H9 (cell line): ENCODE results near the gene BTG4. TPM values are rescaled to one million over a fixed set of nuclear protein-coding genes. Genes with fewer than 3 reads are reported as not detected.
A peak's percentile ranks its signal among the peaks of the same experiment; 100 is the strongest.

Experiments
- DNase-seq: peaks from one replicate; pipeline ENCODE4 v3.0.0-alpha.2; 2017
- H2AFZ ChIP-seq: one replicate; pipeline ENCODE4 v1.6.1; 2013; ENCODE audit warnings: mild to moderate bottlenecking, low read length, control low read depth, moderate library complexity
- H2AK5ac ChIP-seq: 2 replicates; pipeline ENCODE4 v1.6.1; 2013; ENCODE audit warnings: low read length, control low read depth, mixed read lengths; ENCODE audit not compliant: insufficient read length
- H2BK120ac ChIP-seq: one replicate; pipeline ENCODE4 v1.6.1; 2013; ENCODE audit warnings: low read depth, mild to moderate bottlenecking, low read length, control low read depth, inconsistent platforms; ENCODE audit not compliant: poor library complexity, severe bottlenecking
- H2BK12ac ChIP-seq: 2 replicates; pipeline ENCODE4 v1.6.1; 2013; ENCODE audit warnings: low read length, control low read depth, mixed read lengths, low read depth; ENCODE audit not compliant: insufficient read length
- H2BK15ac ChIP-seq: 2 replicates; pipeline ENCODE4 v1.6.1; 2013; ENCODE audit warnings: low read depth, low read length, control low read depth
- H2BK20ac ChIP-seq: one replicate; pipeline ENCODE4 v1.6.1; 2013; ENCODE audit warnings: low read depth, mild to moderate bottlenecking, low read length, control low read depth, inconsistent platforms; ENCODE audit not compliant: poor library complexity, severe bottlenecking
- H2BK5ac ChIP-seq: 2 replicates; pipeline ENCODE4 v1.6.1; 2013; ENCODE audit warnings: low read length, control low read depth, mixed read lengths; ENCODE audit not compliant: insufficient read length
- H3K14ac ChIP-seq: 2 replicates; pipeline ENCODE4 v1.6.1; 2013; ENCODE audit warnings: low read length, control low read depth; ENCODE audit not compliant: insufficient read depth
- H3K18ac ChIP-seq: 2 replicates; pipeline ENCODE4 v1.6.1; 2013; ENCODE audit warnings: low read depth, mild to moderate bottlenecking, mixed read lengths, low read length, control low read depth; ENCODE audit not compliant: insufficient read length
- H3K23ac ChIP-seq: 2 replicates; pipeline ENCODE4 v1.6.1; 2013; ENCODE audit warnings: low read length, control low read depth, mixed read lengths, low read depth; ENCODE audit not compliant: insufficient read length
- H3K23me2 ChIP-seq: 2 replicates; pipeline ENCODE4 v1.6.1; 2013; ENCODE audit warnings: low read depth, mild to moderate bottlenecking, mixed read lengths, low read length, control low read depth; ENCODE audit not compliant: insufficient read length, poor library complexity, severe bottlenecking
- H3K27ac ChIP-seq: 2 replicates; pipeline ENCODE4 v1.5.1; 2013; ENCODE audit warnings: low read length, control low read depth, mixed read lengths, low read depth; ENCODE audit not compliant: insufficient read length
- H3K27me3 ChIP-seq: 2 replicates; pipeline ENCODE4 v1.6.1; 2013; ENCODE audit warnings: low read length, control low read depth, inconsistent platforms; ENCODE audit not compliant: insufficient read depth
- H3K4ac ChIP-seq: 2 replicates; pipeline ENCODE4 v1.6.1; 2013; ENCODE audit warnings: low read depth, mild to moderate bottlenecking, control low read depth, inconsistent platforms, low read length, moderate library complexity
- H3K4me1 ChIP-seq: 2 replicates; pipeline ENCODE4 v1.6.1; 2013; ENCODE audit warnings: low read length, control low read depth, inconsistent platforms; ENCODE audit not compliant: insufficient read depth
- H3K4me2 ChIP-seq: 2 replicates; pipeline ENCODE4 v1.6.1; 2013; ENCODE audit warnings: low read length, control low read depth, mixed read lengths; ENCODE audit not compliant: insufficient read length, insufficient read depth
- H3K56ac ChIP-seq: 2 replicates; pipeline ENCODE4 v1.6.1; 2013; ENCODE audit warnings: low read depth, mild to moderate bottlenecking, mixed read lengths, low read length, control low read depth; ENCODE audit not compliant: insufficient read length
- H3K79me1 ChIP-seq: 2 replicates; pipeline ENCODE4 v1.6.1; 2013; ENCODE audit warnings: low read depth, mild to moderate bottlenecking, moderate library complexity, low read length, control low read depth, inconsistent platforms; ENCODE audit not compliant: insufficient read depth, poor library complexity, severe bottlenecking
- H3K79me2 ChIP-seq: 2 replicates; pipeline ENCODE4 v1.6.1; 2013; ENCODE audit warnings: low read length, control low read depth, inconsistent platforms; ENCODE audit not compliant: insufficient read depth
- H3K9ac ChIP-seq: 2 replicates; pipeline ENCODE4 v1.6.1; 2013; ENCODE audit warnings: low read length, control low read depth, mixed read lengths; ENCODE audit not compliant: insufficient read length; ENCODE audit errors: extremely low read depth
- H3K9me3 ChIP-seq: one replicate; pipeline ENCODE4 v1.6.1; 2013; ENCODE audit warnings: low read depth, low read length, inconsistent platforms; ENCODE audit not compliant: control insufficient read depth
- H3T11ph ChIP-seq: one replicate; pipeline ENCODE4 v1.6.1; 2013; ENCODE audit warnings: mild to moderate bottlenecking, low read length, control low read depth, inconsistent platforms
- H4K20me1 ChIP-seq: one replicate; pipeline ENCODE4 v1.6.1; 2013; ENCODE audit not compliant: control insufficient read depth, insufficient read length, insufficient read depth
- H4K5ac ChIP-seq: 2 replicates; pipeline ENCODE4 v1.6.1; 2013; ENCODE audit warnings: low read depth, mild to moderate bottlenecking, mixed read lengths, low read length, control low read depth; ENCODE audit not compliant: insufficient read length
- H4K8ac ChIP-seq: replicated peaks from 2 replicates; pipeline ENCODE4 v1.6.1; 2013; ENCODE audit warnings: low read length, control low read depth, mixed read lengths, low read depth; ENCODE audit not compliant: insufficient read length
- H4K91ac ChIP-seq: 2 replicates; pipeline ENCODE4 v1.6.1; 2013; ENCODE audit warnings: low read depth, mild to moderate bottlenecking, moderate library complexity, mixed read lengths, low read length, control low read depth; ENCODE audit not compliant: insufficient read length
- H3K27ac Mint-ChIP-seq, 3 experiments: 2 replicates in 2 of 3; 3 replicates in 1 of 3; pipeline ENCODE4 v1.8.0; 2020 to 2021; ENCODE audit warnings: mixed read lengths in 3 of 3, mild to moderate bottlenecking in 1 of 3, moderate library complexity in 1 of 3
- H3K27me3 Mint-ChIP-seq: 2 replicates; pipeline ENCODE4 v1.8.0; 2021; ENCODE audit warnings: low read depth, mild to moderate bottlenecking, moderate library complexity, mixed read lengths
- H3K36me3 Mint-ChIP-seq, 3 experiments: 2 replicates in 2 of 3; 3 replicates in 1 of 3; pipeline ENCODE4 v1.8.0; 2020 to 2021; ENCODE audit warnings: low read depth in 3 of 3, mixed read lengths in 3 of 3; ENCODE audit not compliant: insufficient read depth in 1 of 3
- H3K4me1 Mint-ChIP-seq, 2 experiments: 2 replicates each; pipeline ENCODE4 v1.8.0; 2020; ENCODE audit warnings: mixed read lengths in 2 of 2
- H3K4me3 Mint-ChIP-seq, 2 experiments: 2 replicates in 1 of 2; 3 replicates in 1 of 2; pipeline ENCODE4 v1.8.0; 2020 to 2021; ENCODE audit warnings: mild to moderate bottlenecking in 2 of 2, mixed read lengths in 2 of 2, moderate library complexity in 1 of 2
- H3K9me3 Mint-ChIP-seq, 2 experiments: 2 replicates in 1 of 2; 3 replicates in 1 of 2; pipeline ENCODE4 v1.8.0; 2020; ENCODE audit warnings: mild to moderate bottlenecking in 2 of 2, mixed read lengths in 2 of 2, moderate library complexity in 1 of 2
- CTCF ChIP-seq: fragments of 200-600 bp; sonication (generic); conservative IDR thresholded peaks from 3 replicates; pipeline ENCODE4 v1.8.0; 2021; ENCODE audit warnings: antibody characterized with exemption, mild to moderate bottlenecking
- WGBS: extraction: QIAGEN DNeasy Blood & Tissue Kit; methylation state at CpG from one replicate; pipeline ENCODE4 v1.1.7; 2013; ENCODE audit warnings: missing lambda C conversion rate, low lambda C conversion rate, mixed read lengths; ENCODE audit not compliant: insufficient read length; ENCODE audit errors: extremely low coverage; 5-methylcytosine and 5-hydroxymethylcytosine counted together
- total RNA-seq: library from RNA; stranded (reverse); gene quantifications from 2 replicates; pipeline ENCODE4 v1.2.1, GENCODE V29; 2021

Gene BTG4
- total RNA-seq, 1 experiment from 2014 or later: not detected

- no peaks in the 10 kb centered on the region for H3K9me3 ChIP-seq
- H3K4me1 Mint-ChIP-seq: peaks cover 6% of the 10 kb centered on the region in 2 experiments; a peak in 3 of 4 replicates
- H3K79me1 ChIP-seq: no peaks in the 10 kb centered on the region
- no peak overlapping the region for H3T11ph ChIP-seq
- no peaks in the 10 kb centered on the region for H3K36me3 Mint-ChIP-seq
- H4K20me1 ChIP-seq: no peaks in the 10 kb centered on the region
- no peak overlapping the region for H2AFZ ChIP-seq
- H3K56ac ChIP-seq: no peak overlapping the region
- no peaks in the 10 kb centered on the region for H3K23me2 ChIP-seq
- H2BK20ac ChIP-seq: no peak overlapping the region
- H4K5ac ChIP-seq: no peak overlapping the region
- no peaks in the 10 kb centered on the region for H3K79me2 ChIP-seq
- H3K27ac Mint-ChIP-seq: no peak overlapping the region
- H4K91ac ChIP-seq: no peak overlapping the region
- H3K4me1 ChIP-seq: no peaks in the 10 kb centered on the region
- no peak overlapping the region for H2BK15ac ChIP-seq
- no peak overlapping the region for H3K4ac ChIP-seq
- H3K27ac ChIP-seq: no peak overlapping the region
- H3K23ac ChIP-seq: no peak overlapping the region
- H3K9ac ChIP-seq: no peak overlapping the region
- H2BK120ac ChIP-seq: no peak overlapping the region
- no peak overlapping the region for H3K4me3 Mint-ChIP-seq
- H3K18ac ChIP-seq: no peak overlapping the region
- no peak overlapping the region for H2AK5ac ChIP-seq
- H2BK12ac ChIP-seq: no peak overlapping the region
- H3K4me2 ChIP-seq: no peak overlapping the region
- DNase-seq: no peak
- no peaks in the 10 kb centered on the region for H3K9me3 Mint-ChIP-seq
- TF ChIP-seq CTCF: peak; percentile 25; the same call in 1 of the 3 replicates
- H3K14ac ChIP-seq: no peak overlapping the region
- WGBS: no CpG with 5 or more reads among the region's 1 CpG
- no peak overlapping the region for H4K8ac ChIP-seq
- H3K27me3 ChIP-seq: no peaks in the 10 kb centered on the region
- no peaks in the 10 kb centered on the region for H3K27me3 Mint-ChIP-seq
- H2BK5ac ChIP-seq: no peak overlapping the region
Observed at GRCh38 chr11:111528557-111528956, 16.4 kb upstream of the BTG4 start.
